Activated CD4-positive, CD25-positive, alpha-beta regulatory T cell treated with anti-CD3 and anti-CD28 coated beads, Interleukin-2, amount 50 U/mL, for 72 hours (primary cell): ENCODE results near the gene HSD11B2.

ENCODE experiments used
- DNase-seq: peaks from one replicate; pipeline ENCODE4 v3.0.0; 2021

HSD11B2 gene

DNA sequence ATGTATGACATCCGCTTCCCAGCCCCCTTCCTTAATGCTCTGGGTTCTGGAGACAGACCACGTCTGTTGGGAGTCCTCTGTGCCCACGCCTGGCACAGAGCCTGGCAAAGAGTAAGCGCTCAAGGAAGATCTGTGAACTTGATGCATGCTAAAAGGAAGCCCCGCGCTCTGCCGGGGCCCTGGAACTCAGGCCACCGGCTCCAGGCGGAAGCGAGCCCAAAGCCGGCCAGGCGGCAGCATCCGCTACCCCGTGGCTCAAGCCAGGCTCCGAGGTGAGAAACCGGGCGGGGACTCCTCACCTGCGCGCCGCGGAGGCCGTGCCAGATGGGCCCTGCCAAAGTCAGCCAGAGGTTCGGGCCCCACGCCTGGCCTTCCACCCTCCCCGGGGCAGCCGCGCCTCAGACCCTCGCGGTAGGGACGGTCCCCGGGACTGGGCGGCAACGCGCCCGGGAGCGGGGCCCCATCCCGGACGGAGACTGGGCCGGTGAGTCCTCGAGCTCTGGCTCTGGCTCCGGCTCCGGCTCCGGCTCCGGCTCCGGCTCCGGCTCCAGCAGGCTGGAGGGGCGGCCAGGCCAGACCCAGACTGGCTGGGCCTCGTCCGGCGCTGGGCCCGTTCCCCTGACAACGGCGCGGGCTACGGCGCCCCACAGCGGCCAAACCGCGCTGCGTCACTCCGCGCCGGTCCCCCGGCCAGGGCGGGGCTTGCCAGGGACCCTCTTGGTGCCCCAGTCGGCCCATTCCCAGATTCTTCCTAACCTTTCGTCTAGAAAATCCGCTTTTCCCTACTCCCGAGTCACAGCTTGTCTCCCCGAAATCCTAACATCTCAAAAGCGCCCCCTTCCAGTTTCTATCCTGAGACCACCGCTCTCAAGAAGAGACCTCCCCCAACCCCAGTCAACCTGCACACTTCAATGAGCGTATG lies 14.8 kb upstream of the HSD11B2 start, which contains the start of gene ZDHHC1:
TSS of gene ZDHHC1 (minus strand) at position 606 of the 922 bp plus-strand sequence. CDS start 8,702 bp downstream, outside the sequence.
- DNase-seq = peak; percentile 55

DNA sequence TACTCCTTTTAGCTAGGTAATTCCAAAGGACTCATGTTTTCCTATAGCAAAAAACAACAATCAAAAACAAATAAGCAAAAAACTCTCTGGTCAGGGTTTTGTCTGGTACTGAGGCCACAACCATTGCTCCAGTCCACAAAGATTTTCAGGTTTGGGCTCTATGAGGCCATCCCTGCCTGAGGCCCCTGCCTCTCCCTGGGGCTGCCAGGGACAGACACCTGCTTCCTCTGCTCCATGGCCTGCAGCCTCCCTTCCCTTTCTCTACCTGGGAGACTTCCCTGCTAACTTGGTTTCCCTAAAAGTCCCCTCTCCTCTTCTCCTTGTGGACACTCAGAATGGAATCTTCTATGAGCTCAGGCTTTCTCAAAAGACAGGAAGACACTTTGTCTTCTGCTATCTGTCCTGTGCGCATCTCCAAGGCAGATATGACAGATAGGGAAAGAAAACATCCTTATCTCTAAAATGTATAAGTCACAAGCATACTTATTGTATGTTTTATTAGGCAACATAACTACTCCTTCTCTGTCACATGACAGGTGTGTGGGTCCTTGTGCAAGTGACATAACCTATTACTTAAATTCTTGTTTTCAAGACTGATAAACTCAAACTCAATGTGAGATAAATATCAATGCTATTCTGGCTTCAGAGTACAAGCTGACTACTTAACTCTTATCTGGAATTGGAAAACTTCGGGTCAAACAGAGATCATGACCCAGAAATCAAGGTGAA lies 13.4 kb upstream of the HSD11B2 start:
- no peak for DNase-seq

DNA sequence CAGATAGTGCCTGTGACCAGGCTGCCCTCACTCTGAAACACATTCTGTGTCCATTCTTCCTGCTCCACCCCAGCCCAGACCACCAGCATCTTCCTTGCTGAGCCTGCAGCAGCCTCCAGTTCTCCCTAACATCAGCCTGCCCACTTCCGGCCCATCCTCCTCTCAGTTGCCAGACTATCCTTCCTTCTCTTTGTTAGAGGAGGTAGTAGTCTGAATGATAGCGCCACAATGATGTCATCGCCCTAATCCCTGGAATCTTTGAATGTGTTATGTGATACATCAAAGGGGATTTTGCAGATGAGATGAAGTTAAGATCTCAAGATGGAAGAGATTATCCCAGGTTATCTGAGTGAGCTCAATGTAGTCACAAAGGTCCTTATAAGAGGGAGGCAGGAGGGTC lies 11.4 kb upstream of the HSD11B2 start:
- DNase-seq = no peak

DNA sequence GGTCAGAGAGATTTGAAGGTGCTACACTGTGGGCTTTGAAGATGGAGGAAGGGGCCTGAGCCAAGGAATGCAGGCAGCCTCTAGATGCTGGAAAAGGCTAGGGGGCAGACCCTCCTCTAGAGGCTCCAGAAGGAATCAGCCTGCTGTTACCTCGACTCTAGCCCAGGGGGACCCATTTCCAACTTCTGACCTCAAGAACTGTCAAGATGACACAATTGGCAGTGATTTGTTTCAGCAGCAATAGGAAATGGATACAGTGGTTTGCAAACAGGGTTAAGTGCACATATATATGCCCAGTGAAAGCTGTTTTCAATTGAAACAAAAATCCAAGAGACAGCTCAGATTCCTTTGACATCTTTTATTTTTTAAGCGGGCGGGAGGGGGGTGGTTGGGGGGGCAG lies 11.0 kb upstream of the HSD11B2 start:
- no peak for DNase-seq

DNA sequence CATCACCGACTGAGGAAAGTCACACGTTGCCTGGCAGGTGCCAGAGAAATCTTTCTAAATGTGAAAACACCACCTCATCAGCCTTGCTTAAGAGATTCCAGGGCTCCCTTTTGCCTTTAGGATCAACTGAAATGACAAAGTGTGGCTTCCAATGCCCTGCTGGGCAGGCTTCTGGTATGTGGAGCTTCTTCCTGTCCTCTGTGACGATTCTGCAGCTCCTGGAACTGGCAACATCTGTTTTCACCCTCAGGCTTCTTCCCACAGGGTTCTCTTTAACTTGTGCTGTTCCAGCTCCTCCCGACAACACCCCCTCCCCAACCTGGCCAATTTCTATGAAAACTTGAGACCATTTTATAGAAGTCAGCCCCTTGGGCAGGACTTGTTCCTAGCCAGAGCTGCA lies 9.9 kb upstream of the HSD11B2 start:
- no peak for DNase-seq

DNA sequence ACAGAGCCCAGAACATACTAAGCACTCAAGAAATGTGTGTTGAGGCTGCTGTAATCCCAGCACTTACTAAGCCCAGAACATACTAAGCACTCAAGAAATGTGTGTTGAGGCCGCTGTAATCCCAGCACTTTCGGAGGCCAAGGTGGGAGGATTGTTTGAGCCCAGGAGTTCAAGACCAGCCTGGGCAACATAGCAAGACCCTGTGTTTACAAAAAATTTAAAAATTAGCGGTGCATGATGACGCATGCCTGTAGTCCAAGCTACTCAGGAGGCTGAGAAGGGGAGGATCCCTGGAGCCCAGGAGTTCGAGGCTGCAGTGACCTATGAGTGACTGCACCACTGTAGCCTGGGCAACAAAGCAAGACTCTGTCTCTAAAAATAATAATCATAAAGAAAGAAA lies 7.9 kb upstream of the HSD11B2 start:
- DNase-seq = no peak

DNA sequence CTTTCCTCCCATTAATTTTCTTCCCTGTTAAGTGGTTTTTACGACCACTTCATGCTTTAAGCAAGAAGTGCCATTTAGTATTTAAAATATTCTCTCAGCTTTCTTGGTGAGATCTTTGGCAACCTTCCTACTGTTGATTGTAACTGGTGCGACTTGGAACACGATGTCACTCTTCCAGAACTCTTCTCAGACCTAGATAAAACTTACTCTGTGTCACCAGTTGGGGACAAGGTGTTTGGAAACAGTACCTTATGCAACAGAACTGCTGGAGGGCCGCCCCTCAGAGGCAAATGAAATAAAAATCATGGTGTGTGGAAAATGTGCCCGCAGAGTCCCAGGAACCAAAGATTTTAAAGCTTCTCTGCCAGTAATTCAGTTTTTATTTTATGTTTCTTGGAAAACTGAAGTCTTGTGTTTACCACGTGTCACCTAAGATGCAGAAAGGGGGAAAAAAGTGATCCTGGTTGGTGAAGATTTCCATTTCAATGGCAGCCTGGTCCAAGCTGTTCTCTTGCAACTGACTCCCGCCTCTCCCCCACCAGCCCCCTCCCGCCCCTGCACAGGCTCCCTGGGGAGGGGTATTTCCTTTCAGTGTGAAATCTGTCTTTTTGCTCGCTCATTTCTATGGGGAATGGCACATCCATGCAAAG lies 7.2 kb upstream of the HSD11B2 start:
- no peak for DNase-seq

DNA sequence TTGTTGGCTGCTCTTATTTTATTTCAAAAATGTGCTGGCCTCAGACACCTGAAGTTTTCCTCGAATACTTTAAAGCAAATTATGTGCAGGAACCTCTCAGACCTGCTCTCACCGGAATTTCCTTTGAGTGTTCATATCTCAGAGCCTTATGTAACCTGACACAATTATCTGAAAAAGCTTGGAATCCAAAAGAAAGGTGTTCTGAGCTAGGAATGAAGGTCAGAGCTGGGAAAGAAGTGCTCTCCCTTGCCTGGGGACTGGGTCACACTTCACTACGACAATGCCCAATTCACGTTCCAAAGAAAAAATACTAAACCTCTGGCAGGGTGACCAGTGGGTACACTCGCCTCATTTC lies 6.7 kb upstream of the HSD11B2 start:
- DNase-seq = no peak

DNA sequence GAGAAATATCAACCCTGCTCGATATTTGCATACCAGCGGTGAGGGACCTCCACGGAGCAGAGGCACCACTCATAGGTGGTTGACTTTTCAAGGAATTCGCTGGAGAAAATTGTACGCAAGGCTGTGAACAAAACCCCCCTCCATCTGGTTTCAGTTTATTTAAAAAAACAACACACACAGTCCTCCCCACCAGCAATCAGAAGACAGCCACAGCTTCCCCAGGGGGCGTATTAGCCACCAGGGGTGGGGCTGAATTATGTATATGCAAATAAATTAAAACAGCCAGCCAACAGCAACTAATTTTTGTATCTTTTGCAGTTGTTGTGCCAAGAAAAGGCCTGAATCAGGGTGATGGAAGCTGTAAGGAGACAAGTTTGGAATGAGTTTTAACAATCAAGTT lies 5.9 kb upstream of the HSD11B2 start:
- DNase-seq = no peak

DNA sequence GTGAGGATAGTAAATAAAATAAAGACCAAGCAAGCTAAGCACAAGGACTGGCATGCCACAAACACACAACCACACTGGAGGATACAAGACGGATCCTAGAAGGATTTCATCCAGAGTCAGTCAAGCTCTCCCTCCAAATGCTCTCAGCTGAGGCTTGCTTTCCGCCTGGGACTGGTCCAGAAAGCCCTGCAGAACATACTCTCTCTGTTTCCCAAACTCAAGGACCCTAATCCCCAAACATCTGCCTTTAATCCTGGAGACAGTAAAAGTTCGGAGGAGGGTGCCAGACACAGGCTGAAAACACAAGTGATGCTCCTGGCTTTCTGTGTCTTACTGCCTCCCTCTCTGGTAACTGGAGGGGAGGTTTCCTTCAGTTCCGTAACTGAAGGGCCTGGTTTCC lies 5.3 kb upstream of the HSD11B2 start:
- DNase-seq = no peak

DNA sequence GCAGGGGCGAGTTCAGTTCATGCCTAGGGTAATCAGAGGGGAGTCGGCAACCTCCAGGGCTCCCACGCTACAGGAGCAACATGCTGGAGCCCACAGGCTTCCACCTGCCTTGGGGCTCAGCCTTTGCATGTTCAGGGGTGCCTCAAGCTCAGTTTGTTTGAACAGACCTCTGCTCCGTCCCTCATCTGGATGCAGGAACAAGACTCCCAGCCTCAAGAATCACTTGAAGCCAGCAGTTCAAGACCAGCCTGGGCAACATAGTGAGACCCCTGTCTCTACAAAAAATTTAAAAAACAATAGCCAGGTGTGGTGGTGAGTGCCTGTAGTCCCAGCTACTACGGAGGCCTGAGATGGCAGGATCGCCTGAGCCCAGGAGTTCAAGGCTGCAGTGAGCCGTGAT lies 4.9 kb upstream of the HSD11B2 start:
- no peak for DNase-seq

DNA sequence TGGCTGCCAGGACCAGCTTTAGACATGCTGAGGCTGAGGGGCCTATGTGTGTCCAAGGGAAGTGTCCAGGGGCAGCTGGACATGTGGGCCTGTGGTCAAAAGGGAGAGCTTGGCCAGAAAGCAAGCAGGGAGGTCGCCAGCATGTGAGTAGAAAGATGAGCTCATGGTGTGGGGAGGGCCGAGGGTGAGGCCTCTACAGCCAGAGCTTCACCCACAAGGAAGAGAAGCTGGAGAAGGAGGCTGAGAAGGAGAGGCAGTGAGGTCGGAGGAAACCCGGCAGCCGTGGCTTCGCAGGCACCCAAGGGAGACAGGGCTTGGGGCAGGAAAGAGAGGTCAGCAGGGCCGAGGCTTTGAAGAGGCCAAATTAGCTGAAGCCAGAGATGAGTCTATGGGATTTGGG lies 4.0 kb upstream of the HSD11B2 start:
- DNase-seq = no peak

DNA sequence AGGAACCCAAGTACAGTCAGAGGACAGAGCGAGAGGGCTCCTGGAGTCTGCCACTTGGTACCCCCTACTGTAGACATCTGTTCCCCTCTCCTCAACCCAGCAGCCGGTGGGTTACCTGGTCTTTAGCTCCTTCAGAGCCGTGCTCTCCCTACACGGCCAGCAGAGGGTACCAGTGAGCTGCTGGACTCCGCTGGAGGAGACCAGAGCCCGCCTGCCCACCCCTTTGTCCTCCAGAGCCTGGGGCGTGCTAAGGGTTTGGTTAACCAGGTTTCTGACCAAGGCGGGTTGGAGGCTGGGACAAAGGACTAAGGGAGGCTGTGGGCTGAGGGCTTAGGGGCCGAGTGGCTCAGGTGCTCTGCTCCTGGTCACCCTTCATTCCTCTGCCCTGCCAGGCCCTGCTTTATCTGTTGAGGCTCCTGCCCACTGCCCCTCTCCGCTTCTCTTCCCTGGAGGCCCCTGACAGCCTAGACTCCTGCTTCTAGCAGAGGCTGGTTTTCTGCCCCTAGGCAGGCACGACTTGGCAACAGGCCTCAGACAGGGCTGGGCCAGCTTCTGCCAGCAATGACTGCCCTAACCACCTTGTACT lies 2.7 kb upstream of the HSD11B2 start:
- peak; percentile 54 for DNase-seq

DNA sequence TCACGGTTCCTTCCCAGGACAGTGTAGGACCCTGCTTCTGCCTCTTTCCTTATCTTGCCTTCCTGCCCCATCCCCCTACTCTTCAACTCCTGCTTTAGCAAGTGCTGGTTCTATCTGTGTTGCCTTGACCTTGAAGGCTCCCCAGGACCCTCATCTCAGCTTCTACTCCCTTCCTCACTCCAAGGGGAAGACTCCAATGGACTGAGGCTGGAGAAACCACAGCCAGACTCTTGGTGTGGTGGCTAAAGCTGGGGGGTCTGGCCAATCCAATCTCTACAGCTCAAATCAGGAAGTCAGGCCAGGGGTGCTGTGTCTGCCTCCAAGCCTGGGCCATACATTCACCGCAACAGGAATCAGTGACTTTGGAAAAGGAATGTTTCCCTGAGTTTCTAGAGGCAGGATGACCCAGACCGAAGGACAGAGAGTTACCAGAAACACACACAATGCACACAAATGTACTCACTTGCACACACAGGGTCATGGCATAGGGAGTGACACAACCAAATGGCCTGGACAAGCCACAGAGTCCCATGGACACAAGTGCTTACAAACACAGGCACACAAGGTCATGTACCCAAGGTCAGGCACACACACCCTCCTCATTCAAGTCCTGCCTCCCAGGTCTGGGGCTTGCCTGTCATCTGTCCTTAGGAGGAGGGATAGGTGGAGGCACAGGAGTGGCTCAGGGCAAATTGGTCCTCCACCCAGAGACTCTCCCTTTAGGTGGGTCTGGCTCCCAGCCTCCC lies 1.7 kb upstream of the HSD11B2 start:
- DNase-seq = no peak

DNA sequence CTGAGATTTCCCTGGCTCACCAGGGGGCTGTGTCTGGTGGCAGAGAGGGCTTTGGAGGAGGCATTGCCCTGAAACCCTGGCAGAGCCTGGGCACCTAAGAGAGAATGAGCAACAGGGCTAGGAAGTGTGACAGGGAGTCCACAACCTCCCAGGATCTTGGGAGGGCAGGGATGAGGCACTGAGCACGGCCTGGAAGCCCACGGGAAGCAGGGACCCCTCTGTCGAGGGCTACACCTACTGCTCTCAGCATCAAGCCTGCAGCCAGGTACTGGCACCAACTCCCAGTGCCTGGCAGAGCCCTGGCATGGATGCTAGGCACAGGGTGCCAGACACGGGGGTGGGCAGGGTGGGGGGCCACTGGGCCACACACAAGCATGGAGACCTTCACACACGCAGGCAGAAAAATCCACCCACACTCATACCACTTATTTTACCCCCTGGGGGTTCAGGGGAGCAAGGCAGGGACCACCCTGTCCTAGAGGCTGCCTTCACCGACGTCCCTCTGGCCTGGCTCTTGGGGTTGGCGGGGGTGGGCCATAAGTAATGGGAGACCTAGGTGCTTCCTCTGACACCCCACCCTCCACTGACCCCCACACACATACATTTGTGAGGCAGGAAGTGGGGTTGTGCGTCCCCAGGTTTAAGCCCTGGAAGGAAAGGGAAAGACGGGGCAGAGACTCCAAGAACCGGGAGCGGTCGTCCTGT lies 970 bp upstream of the HSD11B2 start:
- no peak for DNase-seq

DNA sequence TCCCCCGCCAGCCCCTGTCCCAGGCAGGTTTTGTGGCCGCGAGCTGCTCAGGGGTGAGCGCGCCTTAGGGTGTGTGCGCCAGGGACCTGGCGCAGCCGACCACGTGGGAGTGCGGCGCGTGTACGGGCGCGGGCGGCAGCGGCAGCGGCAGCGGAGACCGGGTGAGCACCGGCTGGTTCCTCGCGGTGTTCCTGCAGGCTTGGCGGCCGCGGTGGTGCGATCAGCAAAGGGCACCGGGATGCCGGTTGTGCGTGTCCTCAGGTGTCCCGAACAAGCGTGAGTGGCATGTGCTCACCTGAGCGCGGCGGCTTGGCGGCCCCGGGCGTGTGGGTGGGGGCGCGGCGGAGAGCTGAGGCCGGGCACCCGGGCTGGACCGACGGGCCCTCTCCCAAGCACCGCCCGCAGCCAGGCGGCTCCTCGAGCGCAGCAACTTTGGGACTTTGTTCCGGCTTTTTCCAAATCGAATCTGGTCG lies 381 bp upstream of the HSD11B2 start:
- peak; percentile 41 for DNase-seq

DNA sequence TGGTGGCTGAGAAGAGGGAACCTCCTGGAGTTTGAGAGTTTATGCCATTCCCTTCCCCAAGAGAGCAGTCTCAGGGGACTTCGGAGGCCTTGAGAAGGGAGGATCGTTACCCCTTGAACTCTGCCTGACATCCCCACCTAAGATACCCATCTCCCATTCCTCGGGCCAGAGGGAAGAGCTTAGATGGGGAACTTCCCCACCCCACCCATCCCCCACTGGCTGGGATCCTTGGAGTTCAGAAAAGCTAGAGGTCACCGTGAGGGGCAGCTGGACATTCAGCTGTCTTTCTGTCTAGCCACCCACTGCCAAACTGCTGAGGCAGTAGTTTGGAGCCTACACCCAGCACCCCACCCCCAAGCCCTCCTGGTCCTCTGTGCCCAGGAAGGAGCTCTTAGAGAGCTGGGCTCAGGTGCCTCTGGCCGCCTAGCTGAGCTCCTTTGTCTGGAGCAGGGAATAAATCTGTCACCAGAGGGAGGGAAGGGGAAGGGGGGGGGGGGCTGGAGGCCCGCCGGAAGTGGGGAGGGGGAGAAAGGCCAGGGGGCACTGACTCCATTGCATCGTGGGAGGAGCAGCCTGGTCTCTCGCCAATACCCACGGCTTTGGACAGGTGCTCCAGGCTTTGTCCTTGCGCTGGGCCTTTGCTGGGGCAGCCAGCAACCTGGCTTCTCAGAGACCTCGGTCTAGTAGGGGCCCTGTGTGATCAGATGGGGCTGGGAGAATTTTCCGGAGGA lies 1.0 kb downstream of the HSD11B2 start:
- no peak for DNase-seq

DNA sequence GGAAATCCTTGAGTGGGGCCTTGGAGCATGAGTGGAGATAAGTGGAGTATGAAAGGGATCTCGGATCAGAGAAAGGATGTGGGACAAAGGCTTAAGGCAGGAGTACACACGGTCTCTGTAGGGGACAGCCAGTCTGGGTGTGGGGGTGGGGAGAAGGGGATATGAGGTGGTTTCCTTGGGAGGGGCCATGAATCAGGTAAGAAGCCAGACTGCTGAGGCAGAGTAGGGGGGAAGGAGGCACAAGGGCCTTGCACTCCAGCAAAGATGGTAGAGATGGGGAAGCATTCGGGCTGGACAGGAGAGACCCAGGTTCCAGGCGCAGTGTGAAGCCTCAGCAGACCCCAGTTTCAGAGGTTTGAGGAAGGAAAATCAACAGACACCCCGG lies 1.6 kb downstream of the HSD11B2 start:
- no peak for DNase-seq

DNA sequence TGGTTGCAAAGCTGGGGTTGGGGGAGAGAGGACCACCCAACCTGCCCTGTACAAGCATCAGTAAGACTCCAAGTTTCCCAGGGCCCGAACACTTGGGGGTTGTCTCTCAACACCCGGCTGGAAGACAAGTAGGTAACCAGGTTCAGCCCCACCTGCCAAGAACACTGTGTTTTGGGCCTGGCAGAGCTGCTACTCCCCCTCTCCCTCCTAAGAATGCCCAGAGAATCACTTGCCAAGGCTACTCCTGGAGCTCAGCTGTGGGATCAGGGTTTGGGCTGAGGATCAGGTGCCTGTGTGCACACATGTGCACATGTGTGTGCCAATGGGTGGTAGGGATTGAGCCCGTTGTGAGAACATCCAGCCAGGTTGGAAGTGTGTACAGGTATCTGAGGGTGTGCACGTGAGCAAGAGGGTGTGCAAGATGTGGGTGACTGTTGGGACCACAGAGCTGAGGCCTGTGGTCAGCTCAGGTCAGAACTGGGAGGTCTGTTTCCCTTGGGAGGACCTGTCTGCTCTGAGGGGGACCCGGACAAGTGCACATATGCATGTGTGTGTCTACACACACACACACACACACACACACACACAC lies 2.3 kb downstream of the HSD11B2 start:
- no peak for DNase-seq

DNA sequence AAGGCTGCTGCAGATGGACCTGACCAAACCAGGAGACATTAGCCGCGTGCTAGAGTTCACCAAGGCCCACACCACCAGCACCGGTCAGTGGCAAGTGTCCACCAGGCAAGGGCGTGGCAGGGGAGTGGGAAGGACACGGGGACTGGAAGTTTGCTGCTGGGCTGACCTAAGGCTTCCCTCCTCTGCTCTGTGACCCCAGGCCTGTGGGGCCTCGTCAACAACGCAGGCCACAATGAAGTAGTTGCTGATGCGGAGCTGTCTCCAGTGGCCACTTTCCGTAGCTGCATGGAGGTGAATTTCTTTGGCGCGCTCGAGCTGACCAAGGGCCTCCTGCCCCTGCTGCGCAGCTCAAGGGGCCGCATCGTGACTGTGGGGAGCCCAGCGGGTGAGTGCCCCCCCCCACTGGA lies 4.8 kb downstream of the HSD11B2 start:
- DNase-seq = no peak
